ENCODE data around the gene F3. TPM values are rescaled to one million over a fixed set of nuclear protein-coding genes. Genes with fewer than 3 reads are reported as not detected.

Gene F3
- total and polyA plus RNA-seq, 2 of the 13 experiments (the other 11 are each of a cell fraction or from before 2014, with no cell fraction given), result 5.8 to 9.0 TPM

GRCh38 chr1:94542088-94542870, 720 bp upstream of the F3 start:
- CTCF ChIA-PET (ENCODE audit: low intra/inter-chr PET ratio, low total read pairs), result no interaction called here
- no peak for FAIRE-seq
- H3K27ac ChIP-seq (ENCODE audit: extremely low read length, insufficient read depth, low read length), result peak overlapping the region; percentile 52
- TF ChIP-seq HOXD1 (CRISPR knock-in tag; IDR thresholded peaks at IDR 0.05) (no peak), KIAA2018 (CRISPR knock-in tag; IDR thresholded peaks at IDR 0.05; ENCODE audit: borderline replicate concordance) (no peak), FOSL2 (CRISPR knock-in tag; IDR thresholded peaks at IDR 0.05) (no peak), AGO1 (IDR thresholded peaks at IDR 0.05; ENCODE audit: low read depth, low read length, poor library complexity, severe bottlenecking) (no peak), ZNF609 (CRISPR knock-in tag; IDR thresholded peaks at IDR 0.05; ENCODE audit: borderline replicate concordance) (no peak), ARNT2 (CRISPR knock-in tag; IDR thresholded peaks at IDR 0.05; ENCODE audit: low read depth) (peak; percentile 3; the same call in 1 of the 2 replicates), JUND (CRISPR knock-in tag; IDR thresholded peaks at IDR 0.05) (no peak)

More at GRCh38 chr1:94542088-94542870, 720 bp upstream of the F3 start:
- intact Hi-C loops (cut with micrococcal nuclease; ENCODE audit: unreplicated experiment) (loop anchor here (5.0 kb wide), 1 partner anchor 55 kb away; no protein-coding TSS in a partner anchor), in situ Hi-C loops (cut with HindIII; ENCODE audit: extremely low pct_ligation_motif_present, low pct_unique_long_range_greater_than_20kb) (loop anchor here (25.0 kb wide), 1 partner anchor 495 kb away; no protein-coding TSS in a partner anchor)
- POLR2A ChIA-PET, result interaction anchor here (1.3 to 1.8 kb wide), 2 partner anchors 37 to 156 kb away, joined by 5 read pairs; no protein-coding TSS in a partner anchor
- Histone ChIP-seq H3K27me3 (ENCODE audit: control insufficient read depth in 1 of 2, insufficient read depth in 2 of 2, low read length in 2 of 2) (no peaks in the 10 kb centered on the region), H4K20me1 (ENCODE audit: insufficient read depth, low read length) (no peaks in the 10 kb centered on the region), H3K4me3 (replicated peaks in 1 of 3; ENCODE audit: insufficient read depth in 1 of 3, low read depth in 2 of 3, low read length in 3 of 3) (peak overlapping the region; percentile 54 to 90 (median 84)), H3K9me3 (ENCODE audit: low read length) (no peaks in the 10 kb centered on the region), H3K9ac (ENCODE audit: insufficient read depth, low read depth, low read length) (peak overlapping the region; percentile 68), H3K36me3 (replicated peaks in 1 of 2; ENCODE audit: control insufficient read depth in 1 of 2, insufficient read depth in 2 of 2, low read length in 2 of 2) (no peaks in the 10 kb centered on the region; a peak in 1 of 5 replicates), H2AFZ (ENCODE audit: low read length) (no peak overlapping the region), H3K4me1 (ENCODE audit: insufficient read depth, low read length) (peaks cover 58% of the 10 kb centered on the region), H3K79me2 (ENCODE audit: insufficient read depth, low read length) (peaks cover 4% of the 10 kb centered on the region), H3K4me2 (ENCODE audit: low read depth, low read length) (peak overlapping the region; percentile 91)
- ATAC-seq (peak; percentile 45), DNase-seq (ENCODE audit: low spot score) (no peak)
- TSS peak; percentile 88 for BruUV-seq (replicated peaks)
- 2% methylated on average over 16 of the region's 26 CpGs for WGBS (ENCODE audit: low lambda C conversion rate)
